HFFc6 (cell line): Measurements from ENCODE around the gene IZUMO3. TPM values are rescaled to one million over a fixed set of nuclear protein-coding genes. Genes with fewer than 3 reads are reported as not detected.

Experiments
- DNase-seq: peaks from one replicate; pipeline ENCODE4 v3.0.0-alpha.2; 2018
- H3K27ac Mint-ChIP-seq: 2 replicates; pipeline ENCODE4 v1.8.0; 2020; ENCODE audit warnings: mild to moderate bottlenecking, mixed read lengths
- H3K27me3 Mint-ChIP-seq: 2 replicates; pipeline ENCODE4 v1.8.0; 2021; ENCODE audit warnings: mild to moderate bottlenecking, moderate library complexity, mixed read lengths; ENCODE audit not compliant: insufficient read depth
- H3K36me3 Mint-ChIP-seq: 2 replicates; pipeline ENCODE4 v1.8.0; 2021; ENCODE audit warnings: low read depth, mixed read lengths
- H3K4me1 Mint-ChIP-seq: 2 replicates; pipeline ENCODE4 v1.8.0; 2020; ENCODE audit warnings: low read depth, mixed read lengths
- H3K4me3 Mint-ChIP-seq: 2 replicates; pipeline ENCODE4 v1.8.0; 2020; ENCODE audit warnings: mild to moderate bottlenecking, moderate library complexity, mixed read lengths
- H3K9me3 Mint-ChIP-seq: 2 replicates; pipeline ENCODE4 v1.8.0; 2020; ENCODE audit warnings: mild to moderate bottlenecking, mixed read lengths
- CTCF ChIP-seq: fragments of 200-600 bp; sonication (generic); IDR thresholded peaks from 2 replicates; pipeline ENCODE4 v1.5.0; 2021; ENCODE audit warnings: antibody characterized with exemption, mild to moderate bottlenecking
- total RNA-seq, 6 experiments: library from RNA; stranded (reverse); fragmentation: NEBNext Ultra II Directional; extraction: Animal tissue kit (Norgen Biotek cat#: 25700); gene quantifications; 2 replicates in 1 of 6; 3 replicates in 5 of 6; pipeline ENCODE4 v1.2.3, GENCODE V29; 2021

Gene IZUMO3
- total RNA-seq, 6 experiments from 2014 or later, result not detected

- no peak for DNase-seq
- no peak overlapping the region for H3K27ac Mint-ChIP-seq
- no peaks in the 10 kb centered on the region for H3K27me3 Mint-ChIP-seq
- no peak for TF ChIP-seq CTCF
- no peaks in the 10 kb centered on the region for H3K4me1 Mint-ChIP-seq
- H3K4me3 Mint-ChIP-seq, result no peak overlapping the region
- no peaks in the 10 kb centered on the region; the same call in 1 of the 2 replicates for H3K36me3 Mint-ChIP-seq
- peaks cover 19% of the 10 kb centered on the region for H3K9me3 Mint-ChIP-seq
These were observed 27.2 kb downstream of the IZUMO3 start for GRCh38 chr9:24518545-24518944.

- Mint-ChIP-seq H3K4me1 (no peaks in the 10 kb centered on the region), H3K4me3 (no peak overlapping the region), H3K27ac (no peak overlapping the region), H3K9me3 (peaks cover 25% of the 10 kb centered on the region), H3K27me3 (no peaks in the 10 kb centered on the region; the same call in 1 of the 2 replicates), H3K36me3 (no peaks in the 10 kb centered on the region; the same call in 1 of the 2 replicates)
- DNase-seq, result no peak
- no peak for TF ChIP-seq CTCF
These were observed 29.2 kb downstream of the IZUMO3 start for GRCh38 chr9:24516463-24516862.

GRCh38 chr9:24509850-24510249 is 35.8 kb downstream of the IZUMO3 start:
- H3K27me3 Mint-ChIP-seq, result no peaks in the 10 kb centered on the region; the same call in 1 of the 2 replicates
- H3K4me1 Mint-ChIP-seq, result no peaks in the 10 kb centered on the region
- no peak overlapping the region for H3K4me3 Mint-ChIP-seq
- peaks cover 39% of the 10 kb centered on the region for H3K9me3 Mint-ChIP-seq
- DNase-seq, result no peak
- no peak overlapping the region for H3K27ac Mint-ChIP-seq
- no peaks in the 10 kb centered on the region for H3K36me3 Mint-ChIP-seq
- TF ChIP-seq CTCF, result no peak

GRCh38 chr9:24504521-24504920 is 41.2 kb downstream of the IZUMO3 start:
- no peak overlapping the region for H3K4me3 Mint-ChIP-seq
- TF ChIP-seq CTCF, result no peak
- no peaks in the 10 kb centered on the region for H3K4me1 Mint-ChIP-seq
- no peaks in the 10 kb centered on the region for H3K36me3 Mint-ChIP-seq
- no peak overlapping the region for H3K27ac Mint-ChIP-seq
- no peaks in the 10 kb centered on the region; the same call in 1 of the 2 replicates for H3K27me3 Mint-ChIP-seq
- peaks cover 27% of the 10 kb centered on the region for H3K9me3 Mint-ChIP-seq
- DNase-seq, result no peak

- Mint-ChIP-seq H3K27me3 (no peaks in the 10 kb centered on the region; the same call in 1 of the 2 replicates), H3K4me1 (no peaks in the 10 kb centered on the region), H3K27ac (no peak overlapping the region), H3K4me3 (no peak overlapping the region), H3K36me3 (no peaks in the 10 kb centered on the region), H3K9me3 (peaks cover 38% of the 10 kb centered on the region)
- no peak for DNase-seq
- TF ChIP-seq CTCF, result no peak
These were observed 43.3 kb downstream of the IZUMO3 start for GRCh38 chr9:24502206-24502937.
